HL-60/S4 treated with phorbol 12-myristate 13-acetate at 8.2 ng/mL for 4 days and 3 days (cell line): ENCODE measurements around the gene GRID2.
"Not testable (repeated sequence)": the region's sequence is repeated elsewhere in the genome, so short reads cannot be mapped to it uniquely, and the experiment has no call there.

Experiments used
- in situ Hi-C: fragments of 300-500 bp; cut with MboI; formaldehyde crosslinking; loops from 2 replicates; pipeline ENCODE4 v1.15.0; 2022; ENCODE audit warnings: low sequenced_read_pairs

The GRID2 gene

DNA sequence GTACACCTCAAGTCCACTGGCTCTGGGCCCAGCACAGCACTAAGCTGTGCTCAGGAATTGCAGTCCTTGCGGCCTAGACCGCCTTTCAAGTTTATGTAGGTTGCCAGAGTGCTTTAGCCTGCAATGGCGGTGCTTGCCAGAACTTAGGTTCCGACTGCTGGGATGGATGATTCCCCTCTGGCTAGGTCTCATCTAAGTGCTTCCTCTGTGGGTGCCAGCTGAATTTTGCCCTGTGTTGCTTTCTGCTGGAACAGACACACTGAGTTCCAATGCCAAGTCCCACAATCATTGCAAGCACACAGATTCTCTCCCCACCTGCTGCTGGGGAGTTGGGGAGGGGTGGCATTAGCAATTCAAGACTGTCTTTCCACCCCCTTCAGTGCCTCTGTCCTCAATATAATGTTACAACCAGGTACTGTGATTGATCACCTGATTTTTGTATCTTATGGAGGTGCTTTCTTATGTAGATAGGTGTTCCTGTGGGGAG, 129.5 kb downstream of the GRID2 start:
- in situ Hi-C loops: no loop called here

DNA sequence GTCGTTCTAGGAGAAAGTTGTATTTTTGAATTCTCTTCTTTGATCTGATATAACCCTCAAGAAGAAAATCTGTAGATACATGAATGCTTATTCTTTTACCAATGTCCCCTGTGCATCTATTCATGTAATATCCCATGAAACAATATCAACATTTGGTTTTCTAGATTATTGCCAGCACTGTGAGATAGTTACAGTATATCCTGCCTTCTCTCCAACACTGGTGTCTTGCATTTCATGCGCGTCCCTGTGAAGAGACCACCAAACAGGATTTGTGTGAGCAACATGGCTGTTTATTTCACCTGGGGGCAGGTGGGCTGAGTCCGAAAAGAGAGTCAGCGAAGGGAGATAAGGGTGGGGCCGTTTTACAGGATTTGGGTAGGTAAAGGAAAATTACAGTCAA, 135.0 kb downstream of the GRID2 start:
- in situ Hi-C loops: not testable (repeated sequence)

DNA sequence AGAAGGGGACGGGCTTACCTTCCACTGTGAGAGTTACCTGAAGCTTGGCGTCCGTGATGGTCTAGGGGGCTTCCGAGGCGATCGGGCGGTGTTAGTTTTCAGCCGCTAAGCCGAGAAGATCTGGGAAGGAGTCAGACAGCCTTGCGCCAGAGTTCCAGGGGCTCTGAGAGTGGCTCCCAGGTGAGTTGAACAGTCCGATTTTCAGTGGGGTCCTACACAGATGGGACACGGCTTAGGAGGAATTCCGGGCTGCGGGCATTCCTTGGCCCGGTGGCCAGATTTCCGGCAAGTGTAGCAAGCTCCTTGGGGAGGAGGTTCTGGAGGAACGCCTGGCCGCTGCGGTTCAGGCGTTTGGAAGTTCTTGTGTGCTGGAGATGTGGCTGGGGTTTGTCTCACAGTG, 138.4 kb downstream of the GRID2 start:
- in situ Hi-C loops: not testable (repeated sequence)

DNA sequence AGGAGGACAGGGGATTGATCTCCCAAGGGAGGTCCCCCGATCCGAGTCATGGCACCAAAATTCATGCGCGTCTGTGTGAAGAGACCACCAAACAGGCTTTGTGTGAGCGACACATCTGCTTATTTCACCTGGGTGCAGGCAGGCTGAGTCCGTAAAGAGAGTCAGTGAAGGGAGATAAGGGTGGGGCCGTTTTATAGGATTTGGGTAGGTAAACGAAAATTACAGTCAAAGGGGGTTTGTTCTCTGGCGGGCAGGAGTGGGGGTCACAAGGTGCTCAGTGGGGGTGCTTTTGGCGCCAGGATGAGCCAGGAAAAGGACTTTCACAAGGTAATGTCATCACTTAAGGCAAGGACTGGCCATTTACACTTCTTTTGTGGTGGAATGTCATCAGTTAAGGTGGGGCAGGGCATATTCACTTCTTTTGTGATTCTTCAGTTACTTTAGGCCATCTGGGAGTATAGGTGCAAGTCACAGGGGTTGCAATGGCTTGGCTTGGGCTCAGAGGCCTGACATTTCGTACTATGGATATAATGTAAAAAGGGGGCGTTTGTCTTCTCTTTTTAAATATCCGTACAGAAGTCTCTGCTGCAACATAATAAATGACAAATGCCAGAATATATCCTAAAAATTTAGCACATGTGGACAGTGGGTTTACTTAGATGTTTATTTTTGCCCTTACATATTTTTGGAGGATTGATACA, 140.5 kb downstream of the GRID2 start:
- in situ Hi-C loops: not testable (repeated sequence)

DNA sequence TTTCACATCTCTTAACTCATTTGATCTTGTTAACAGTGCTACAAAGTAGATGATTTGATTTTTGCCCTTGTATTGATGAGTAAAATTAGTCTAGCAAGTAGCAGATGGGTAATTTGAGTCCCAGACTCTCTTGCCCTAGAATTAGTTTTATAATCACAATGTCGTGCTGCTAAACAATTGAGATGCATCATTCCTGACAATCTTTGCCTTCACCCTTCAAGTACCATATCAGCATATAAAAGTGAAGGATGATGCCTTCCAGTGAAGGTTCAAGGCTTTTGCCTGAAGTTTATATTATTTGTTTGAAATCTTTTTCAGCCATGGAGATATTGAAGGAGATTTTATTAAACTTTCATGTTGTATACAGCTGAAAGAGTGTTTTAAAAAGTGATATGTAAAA, 141.4 kb downstream of the GRID2 start:
- in situ Hi-C loops: no loop called here

DNA sequence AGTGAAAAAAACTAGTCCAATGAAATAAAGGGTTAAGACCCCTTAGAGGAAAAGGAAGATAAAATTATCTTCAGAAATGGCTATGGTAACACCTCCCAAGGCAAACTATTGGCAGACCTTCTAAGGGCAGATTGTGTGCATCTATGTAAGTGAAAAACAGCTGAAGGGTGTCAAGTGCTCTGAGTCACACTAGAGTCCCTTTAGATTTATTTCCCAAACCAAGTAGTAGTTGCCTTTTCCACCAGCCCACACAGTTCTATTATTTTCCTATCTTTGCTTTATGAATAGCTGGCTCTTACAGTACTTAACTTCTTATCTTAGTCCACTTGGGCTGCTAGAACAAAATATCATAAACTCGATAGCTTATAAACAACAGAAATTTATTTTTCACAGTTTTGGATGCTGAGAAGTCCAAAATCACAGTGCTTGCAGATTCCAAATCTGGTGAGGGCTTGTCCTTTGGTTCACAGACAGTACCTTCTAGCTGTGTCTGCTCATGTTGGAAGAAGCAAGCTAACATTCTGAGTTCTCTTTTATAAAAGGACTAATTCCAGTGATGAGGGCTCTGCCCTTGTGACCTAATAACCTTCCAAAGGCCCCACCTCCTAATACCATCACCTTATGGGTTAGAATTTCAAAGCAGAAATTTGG, 143.6 kb downstream of the GRID2 start:
- in situ Hi-C loops: no loop called here

DNA sequence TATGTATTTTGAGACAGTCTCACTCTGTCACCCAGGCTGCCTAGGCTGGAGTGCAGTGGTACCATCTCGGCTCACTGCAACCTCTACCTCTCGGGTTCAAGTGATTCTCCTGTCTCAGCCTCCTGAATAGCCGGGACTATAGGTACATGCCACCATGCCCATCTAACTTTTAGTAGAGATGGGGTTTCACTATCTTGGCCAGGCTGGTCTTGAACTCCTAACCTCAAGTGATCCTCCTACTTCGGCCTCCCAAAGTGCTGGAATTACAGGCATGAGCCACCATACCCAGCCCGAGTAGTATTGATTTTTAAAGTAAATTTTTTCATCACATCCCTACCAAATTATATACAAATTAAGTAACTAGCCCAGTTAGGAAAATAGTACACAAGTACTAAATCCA, 144.4 kb downstream of the GRID2 start:
- in situ Hi-C loops: not testable (repeated sequence)

DNA sequence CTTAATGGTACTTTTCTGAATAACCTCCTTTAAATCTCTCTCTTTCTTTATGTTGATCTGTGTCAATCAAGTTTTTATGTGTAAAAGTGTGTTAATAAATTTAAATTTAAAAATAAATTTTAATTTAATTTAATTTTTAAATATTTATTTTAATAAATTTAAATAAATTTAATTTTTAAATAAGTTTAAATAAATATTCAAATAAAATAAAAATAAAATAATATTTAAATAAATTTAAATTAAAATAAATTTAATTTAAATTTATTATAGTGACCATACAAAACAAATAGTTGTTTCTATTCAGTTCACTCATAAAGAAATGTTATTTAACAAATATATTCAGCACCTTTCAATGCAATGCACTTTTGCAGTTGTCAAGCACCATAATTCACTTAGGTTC, 146.9 kb downstream of the GRID2 start:
- in situ Hi-C loops: no loop called here

DNA sequence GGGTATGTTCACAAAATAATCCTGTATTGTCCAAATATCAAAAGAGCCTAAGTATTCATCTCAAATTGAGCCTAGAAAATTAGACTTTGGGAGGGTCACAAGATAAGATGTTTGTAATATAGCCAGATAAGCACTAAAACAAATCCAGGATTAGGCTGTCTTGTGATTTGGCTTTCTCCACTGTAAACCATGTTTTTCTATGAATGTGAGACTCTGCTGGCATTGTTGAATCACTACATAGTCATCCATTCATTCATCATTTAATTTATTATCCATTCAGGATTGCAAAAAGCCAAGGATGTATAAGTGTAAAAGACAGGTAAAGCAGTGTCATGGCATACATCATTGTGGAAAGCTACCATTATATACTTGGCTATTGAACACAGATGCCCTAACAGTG, 148.0 kb downstream of the GRID2 start:
- in situ Hi-C loops: no loop called here

DNA sequence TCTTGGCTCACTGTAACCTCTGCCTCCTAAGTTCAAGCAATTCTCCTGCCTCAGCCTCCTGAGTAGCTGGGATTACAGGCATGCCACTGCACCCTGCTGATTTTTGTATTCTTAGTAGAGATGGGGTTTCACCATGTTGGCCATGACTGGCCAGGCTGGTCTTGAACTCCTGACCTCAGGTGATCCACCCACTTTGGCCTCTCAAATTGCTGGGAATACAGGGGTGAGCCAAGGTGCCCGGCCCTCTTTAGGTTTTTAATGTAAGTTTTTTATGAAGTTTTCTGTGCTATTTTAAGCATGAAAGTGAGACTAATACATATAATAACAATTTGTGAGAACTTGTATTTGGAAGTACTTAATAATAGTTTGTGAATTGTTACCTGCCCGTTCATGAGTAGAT, 148.6 kb downstream of the GRID2 start:
- in situ Hi-C loops: not testable (repeated sequence)

DNA sequence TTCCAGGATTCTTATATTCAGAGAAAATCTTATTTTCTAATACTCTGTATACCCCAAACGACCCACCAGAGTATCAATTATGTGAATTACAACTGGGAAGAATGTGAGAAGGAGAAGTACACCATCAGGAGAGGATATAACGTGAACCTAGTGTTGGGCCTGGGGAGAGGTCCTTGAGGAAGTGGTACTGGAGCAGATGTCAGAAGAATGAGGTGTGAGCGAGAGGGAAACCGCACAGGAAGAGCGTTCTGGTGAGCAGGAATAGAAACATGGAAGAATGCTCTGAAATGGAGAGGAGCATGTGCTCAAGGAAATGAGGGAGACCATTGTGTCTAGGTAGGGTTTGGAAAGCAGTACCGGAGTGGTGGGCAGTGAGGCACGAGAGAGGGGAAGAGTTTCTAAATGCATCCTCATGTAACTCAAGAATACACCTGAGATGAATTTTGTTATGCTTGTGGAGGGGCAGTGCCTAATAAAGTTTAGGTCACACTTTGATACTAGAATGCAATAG, 151.6 kb downstream of the GRID2 start:
- in situ Hi-C loops: no loop called here

DNA sequence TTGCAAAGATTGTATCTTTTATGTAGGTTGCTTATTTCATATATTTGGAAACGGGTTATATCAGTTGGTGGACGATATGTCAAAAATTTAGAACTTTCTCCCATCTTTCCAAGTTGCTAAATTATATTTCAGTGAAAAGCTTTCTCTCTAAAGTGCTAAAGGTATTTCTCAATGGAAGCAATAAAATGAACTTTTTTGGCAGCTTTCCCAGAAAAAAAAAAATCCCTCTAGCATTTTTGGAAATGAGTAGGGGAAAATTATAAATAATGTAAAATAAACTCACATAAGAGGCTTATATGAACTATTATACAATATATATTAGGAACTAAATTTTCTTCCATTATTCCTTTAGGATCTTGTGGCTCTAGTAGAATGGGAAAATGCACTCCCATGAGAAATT, 152.2 kb downstream of the GRID2 start:
- in situ Hi-C loops: no loop called here

DNA sequence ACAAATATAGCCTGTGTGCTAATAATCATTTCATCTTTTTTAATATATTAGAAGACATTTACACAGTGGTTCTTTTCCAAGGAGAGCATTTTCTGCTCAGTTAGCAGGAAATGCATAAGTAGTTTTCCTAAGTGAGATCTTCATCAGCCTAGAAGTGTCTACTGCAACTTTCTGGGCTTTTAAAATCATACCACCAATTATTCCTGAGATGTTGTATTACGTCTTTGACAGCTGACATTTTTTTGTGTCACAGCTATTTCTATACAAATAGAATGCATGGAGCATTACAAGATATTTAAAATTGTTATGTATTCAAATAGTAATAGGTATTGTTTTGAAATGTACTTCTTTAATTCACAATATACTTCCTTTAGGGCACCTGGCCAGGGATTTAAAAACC, 158.0 kb downstream of the GRID2 start:
- in situ Hi-C loops: no loop called here

DNA sequence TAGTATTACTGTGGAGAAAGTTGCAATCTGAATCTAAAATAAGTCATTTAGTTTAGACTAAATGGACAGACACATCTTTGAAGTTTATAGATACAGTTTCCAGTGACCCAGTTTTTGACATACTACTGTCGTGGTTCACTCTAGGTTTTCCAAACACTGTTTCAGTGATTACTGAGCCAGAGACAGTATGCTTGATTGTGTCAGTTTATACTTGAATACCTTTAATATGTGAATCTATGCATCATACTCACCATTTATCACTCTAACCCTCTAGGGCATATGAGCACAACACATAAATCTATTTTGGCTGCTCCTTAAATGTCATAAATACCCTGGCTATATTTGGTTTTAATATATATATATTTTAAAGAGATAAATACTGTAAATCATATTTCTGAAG, 173.5 kb downstream of the GRID2 start:
- in situ Hi-C loops: no loop called here

DNA sequence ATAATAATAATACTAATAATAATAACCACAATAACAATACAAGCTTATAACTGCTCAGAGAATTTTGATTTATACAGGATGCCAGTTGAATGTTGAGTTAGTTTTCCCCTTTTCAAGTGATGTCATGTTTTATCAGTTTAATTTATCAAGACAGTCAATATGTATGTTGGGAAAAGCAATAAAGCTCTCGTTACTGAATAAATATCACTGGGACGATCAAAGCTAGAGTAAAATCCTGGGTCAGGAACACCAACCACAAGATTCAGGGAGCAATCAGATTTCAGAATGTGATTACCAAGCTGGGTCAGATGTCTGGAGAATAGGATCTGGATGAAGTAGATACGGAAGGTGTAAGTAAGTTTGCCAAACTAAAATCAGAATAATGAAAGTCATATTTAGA, 179.6 kb downstream of the GRID2 start:
- in situ Hi-C loops: no loop called here

DNA sequence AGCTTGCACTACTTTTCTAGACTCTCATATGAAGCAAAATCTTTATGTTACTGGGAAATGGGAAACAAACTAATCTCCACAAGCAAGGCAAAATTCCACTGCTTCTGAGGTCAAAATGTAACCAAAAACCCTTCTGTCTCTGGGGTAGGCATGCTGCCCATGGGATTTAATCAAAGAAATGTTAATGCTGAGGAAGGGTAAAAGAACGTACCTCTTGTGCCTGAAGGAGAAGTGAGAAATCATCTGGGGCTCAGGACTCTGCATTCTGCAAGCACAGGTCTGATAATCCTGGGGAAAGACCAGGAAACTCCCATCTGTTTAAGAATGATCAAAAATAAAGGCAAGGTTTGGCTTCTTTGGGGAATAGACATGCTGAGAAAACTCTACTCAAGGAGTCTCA, 184.7 kb downstream of the GRID2 start:
- in situ Hi-C loops: no loop called here

DNA sequence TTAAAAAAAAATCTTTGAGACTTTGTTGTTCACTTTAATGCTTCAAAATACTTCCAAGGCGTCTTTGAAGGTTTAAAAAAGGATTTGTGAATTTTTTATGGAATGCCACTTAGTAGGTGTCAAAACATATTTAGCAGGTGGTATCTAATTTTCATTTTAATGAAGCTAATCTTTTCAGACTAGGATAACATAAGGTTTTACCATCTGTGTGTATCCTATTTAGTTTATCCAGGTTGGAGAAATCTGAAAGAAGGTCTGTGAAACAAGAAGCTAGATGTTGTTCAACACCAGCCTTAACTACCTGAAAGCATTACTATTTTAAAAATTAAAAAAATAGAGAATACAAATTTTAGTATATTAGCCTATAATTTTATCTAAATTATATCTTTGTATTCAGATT, 193.4 kb downstream of the GRID2 start:
- in situ Hi-C loops: no loop called here

DNA sequence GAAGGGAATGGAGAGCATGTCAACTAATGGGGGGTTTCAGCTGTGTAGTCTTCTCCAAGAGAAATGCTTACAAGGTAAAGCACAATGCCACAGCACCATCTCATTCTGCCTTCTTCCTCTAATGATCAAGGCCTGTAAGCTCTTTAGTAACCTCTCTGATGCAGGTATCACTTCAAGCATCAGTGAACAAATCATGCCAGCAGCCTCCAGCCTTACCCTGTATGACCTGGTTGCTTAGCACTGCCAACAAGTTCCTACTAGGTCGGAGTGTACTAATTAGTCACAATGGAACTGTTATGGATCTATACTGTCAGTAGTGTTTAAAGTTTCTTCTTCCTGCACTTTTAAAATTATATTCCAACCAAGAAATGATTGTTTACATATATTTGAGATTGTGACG, 197.7 kb downstream of the GRID2 start:
- in situ Hi-C loops: no loop called here

DNA sequence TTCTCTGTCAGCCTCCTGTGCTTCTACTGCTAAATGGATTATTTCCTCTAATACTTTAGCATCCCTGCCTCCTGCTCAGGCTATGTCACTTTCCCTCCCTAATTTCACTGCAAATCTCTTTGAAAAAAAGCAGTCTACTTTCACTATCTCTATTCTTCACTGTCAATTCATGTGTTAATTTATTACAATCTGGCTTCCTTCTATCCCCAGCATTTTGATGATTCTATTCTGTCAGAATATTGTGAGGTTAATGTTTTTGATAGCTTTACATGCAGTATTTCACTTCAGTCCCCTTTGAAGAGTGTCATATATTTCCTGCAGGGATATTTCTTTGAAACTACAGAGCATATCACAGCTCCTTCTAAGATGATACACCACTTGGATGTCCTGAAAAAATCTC, 203.2 kb downstream of the GRID2 start:
- in situ Hi-C loops: no loop called here

DNA sequence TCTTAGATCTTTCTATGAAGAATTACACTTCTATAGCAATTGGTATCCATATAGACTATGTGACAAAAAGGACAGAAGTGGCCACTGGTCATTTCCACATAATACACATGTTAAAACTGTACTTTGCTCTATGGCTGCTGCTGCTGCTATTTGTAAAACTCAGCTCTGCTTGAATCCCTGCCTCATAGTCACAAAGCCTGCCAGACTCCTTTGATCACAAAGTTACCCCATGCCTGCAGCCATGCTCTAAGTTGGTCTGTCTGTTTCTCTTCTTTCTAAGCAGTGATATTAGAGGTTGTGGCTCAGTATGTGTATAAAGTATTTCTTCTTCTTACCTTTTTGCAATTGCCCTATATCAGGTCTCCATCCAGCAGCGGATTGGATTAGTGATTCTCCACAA, 210.9 kb downstream of the GRID2 start:
- in situ Hi-C loops: no loop called here

DNA sequence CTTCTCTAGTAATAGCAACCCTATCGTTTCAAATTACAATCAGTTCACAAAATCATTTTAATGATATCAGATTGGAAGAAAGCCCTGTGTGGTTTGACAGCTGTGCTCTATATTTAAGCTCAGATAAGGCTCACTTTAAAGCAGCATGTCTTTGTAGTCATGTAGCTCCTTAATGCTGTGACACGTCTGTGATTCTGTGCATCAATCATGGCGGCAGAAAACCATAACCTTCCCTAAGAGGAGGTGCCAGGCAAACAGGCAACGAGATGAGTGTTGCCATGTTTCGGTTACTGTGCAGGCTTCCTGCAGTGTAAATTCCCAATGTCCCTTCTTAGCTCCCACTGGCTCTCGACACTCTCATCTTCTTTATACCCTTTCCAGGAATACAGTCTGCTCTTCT, 212.7 kb downstream of the GRID2 start:
- in situ Hi-C loops: no loop called here

DNA sequence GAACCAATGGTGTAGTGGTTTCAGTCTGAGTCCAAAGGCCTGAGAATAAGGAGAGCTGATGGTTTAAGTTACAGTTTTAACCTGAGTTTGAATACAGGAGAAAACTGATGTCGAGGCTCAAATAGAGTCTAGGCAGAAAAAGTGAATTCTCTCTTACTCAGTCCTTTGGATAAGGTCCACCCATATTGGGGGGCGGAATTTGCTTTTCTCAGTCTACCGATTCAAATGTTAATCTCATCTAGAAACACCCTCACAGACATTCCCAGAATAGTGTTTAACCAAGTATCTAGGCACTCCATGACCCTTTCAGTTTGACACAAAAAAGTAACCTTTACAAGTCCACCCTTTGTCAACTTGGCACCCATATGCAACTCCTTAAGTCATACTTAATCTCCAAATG, 216.0 kb downstream of the GRID2 start:
- in situ Hi-C loops: no loop called here

DNA sequence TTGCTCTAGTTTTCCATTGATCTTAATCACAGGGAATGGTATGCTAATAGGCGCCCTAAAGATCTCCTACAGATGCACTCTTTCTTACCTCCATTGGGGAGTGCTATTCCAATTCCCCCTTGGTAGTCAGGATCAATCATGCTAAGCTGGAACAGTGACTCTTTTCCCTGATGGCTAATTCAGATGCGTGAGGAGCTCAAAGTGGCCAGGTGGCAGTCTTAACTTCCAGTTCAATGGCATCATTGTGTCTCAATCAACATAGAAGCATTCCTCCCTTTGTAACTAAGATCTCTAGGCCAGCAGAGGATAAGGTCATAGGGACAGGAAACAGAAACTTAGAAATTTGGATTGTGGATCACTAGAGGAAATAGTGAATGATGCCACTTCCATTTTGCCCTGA, 216.8 kb downstream of the GRID2 start:
- in situ Hi-C loops: no loop called here
